ENCODE data around the gene GLIS2. TPM values are rescaled to one million over a fixed set of nuclear protein-coding genes. Genes with fewer than 3 reads are reported as not detected.

Gene GLIS2
- total RNA-seq, 1 experiment from 2014 or later: 0.71 TPM

DNA sequence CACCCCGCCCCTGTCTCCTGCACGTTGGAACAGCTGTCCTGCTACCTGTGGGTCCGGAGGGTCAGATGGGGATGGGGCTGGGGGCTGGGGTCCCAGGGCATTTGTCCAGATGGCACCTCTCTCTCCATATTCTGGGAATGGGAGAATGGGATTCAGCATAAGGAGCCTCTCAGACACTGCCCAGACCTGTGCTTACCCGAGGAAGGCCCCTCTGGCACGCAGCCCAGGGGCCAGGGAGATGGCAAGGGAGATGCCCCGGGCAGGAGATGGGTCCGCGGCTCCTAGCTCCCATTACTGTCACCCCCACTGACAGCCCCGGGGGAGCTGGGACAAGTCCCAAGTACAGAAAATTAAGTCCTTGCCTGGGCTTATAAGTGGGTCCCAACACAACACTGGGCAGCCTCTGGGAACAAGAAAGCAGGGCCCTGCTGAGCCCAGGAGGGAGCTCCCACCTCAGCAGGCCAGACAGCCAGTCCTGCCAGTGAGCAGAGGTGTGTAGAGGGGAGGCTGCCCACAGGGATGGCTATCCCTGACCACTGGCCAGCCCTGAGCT, 57.6 kb downstream of the GLIS2 start:
- Histone ChIP-seq H3K36me3 (peaks cover 34% of the 10 kb centered on the region), H3K27me3 (replicated peaks) (no peaks in the 10 kb centered on the region), H3K4me1 (replicated peaks) (peaks cover 90% of the 10 kb centered on the region), H3K9me3 (replicated peaks) (no peaks in the 10 kb centered on the region), H3K27ac (peak overlapping the region; percentile 66), H3K4me3 (peak overlapping the region; percentile 57)
- no peak for DNase-seq (ENCODE audit: low read depth in 1 of 2, low spot score in 2 of 2)

DNA sequence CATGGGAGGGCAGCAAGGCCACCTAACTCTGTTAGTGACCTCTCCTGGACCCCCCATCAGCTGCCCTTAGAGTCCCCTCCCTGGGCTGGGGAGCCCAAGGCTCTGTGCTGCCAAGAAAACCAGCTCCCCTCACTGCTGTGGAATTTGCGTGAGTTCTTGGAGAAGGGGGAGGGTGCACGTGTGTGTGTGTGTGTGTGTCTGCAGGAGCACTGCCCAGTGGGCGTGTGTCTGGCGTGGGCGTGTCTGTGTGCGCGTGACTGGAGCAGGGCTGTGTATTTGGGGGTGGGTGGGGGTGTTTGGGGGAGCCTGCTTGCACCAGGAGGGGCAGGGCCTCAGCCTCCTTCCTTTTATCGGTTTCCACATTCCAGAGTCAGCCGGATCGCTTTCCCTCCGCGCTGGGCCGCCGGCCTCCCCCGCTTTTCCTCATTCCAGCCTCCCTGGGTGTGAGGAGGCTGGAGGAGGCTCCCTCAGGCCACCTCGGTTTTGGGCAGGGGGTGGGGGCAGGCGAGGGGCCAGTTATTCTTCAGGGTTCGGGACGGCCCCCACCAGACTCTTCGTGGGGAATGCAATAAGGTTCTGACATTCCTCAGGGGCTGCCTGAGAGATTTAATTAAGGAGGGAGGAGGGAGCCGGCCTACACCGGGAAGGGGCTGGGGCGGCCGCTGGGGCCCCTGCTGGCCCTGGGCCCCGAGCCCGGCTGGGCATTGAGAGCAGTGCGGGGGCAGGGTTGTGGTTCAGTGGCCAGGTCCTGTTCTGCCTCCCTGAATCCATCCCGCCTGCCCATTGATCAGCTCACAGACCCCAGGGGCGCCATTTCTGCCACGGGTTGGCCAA, 58.3 kb downstream of the GLIS2 start:
- Histone ChIP-seq H3K27ac (peak overlapping the region; percentile 66), H3K36me3 (peaks cover 41% of the 10 kb centered on the region), H3K9me3 (replicated peaks) (no peaks in the 10 kb centered on the region), H3K4me3 (peak overlapping the region; percentile 57), H3K4me1 (replicated peaks) (peaks cover 90% of the 10 kb centered on the region), H3K27me3 (replicated peaks) (no peaks in the 10 kb centered on the region)
- DNase-seq (ENCODE audit: low read depth in 1 of 2, low spot score in 2 of 2): peak; percentile 87 to 92

DNA sequence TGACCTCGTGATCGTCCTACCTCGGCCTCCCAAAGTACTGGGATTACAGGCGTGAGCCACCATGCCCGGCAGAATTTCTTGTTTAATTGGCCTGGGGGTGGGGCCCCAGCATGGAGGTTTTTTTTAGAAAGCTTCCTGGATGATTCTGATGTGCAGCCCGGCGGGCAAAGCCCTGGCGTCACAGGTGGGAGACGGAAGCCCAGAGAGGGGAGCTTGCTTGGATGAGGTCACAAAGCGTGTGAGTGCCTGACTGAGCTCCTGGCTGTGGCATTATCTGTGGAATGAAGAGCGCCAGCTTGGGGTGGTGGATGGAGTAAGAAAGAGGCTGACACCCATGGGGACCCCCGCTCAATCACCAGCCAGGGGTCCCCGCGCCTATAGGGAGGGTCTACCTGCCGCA, 59.9 kb downstream of the GLIS2 start:
- no peaks in the 10 kb centered on the region for H3K9me3 ChIP-seq (replicated peaks)
- H3K4me1 ChIP-seq (replicated peaks): peaks cover 78% of the 10 kb centered on the region
- no peak for DNase-seq (ENCODE audit: low read depth in 1 of 2, low spot score in 2 of 2)
- no peaks in the 10 kb centered on the region for H3K27me3 ChIP-seq (replicated peaks)
- H3K4me3 ChIP-seq: no peak overlapping the region
- peaks cover 52% of the 10 kb centered on the region for H3K36me3 ChIP-seq
- H3K27ac ChIP-seq: peak overlapping the region; percentile 80

DNA sequence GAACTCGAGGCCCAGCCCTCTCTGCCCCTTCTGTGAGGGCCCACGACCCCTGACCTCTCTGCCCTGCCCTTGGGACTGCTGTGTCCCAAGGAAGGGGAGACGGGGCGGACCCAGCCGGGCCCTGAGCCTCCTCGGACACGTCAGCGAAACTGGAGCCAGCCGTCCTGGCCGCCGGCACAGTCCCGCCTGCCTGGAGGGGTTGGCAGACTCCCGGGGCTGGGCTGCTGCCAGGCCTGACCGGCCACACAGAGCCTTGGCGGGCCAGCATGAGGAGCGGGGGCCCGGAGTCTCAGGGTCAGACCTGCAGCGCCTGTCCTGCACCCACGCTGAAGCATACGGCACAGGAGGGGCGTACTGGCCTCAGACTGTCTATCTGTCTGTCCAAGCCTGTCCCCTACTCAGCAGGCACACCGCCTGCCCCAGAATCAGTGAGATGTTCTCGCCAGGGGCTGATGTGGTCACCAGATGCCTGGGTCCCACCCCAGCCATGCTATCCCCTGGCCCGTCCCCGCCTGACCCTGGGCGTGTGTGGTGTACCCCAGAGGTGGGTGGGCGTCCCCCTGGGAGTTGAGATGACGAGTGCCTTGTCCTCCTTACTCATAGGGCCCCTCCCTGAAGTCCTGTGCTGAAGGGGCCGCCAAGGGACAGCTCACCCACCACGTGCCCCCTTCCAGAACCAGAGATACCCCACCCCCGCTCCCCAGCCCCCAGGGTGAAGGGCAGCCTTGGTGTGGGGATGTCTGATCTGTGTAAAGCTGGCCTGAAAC, 60.4 kb downstream of the GLIS2 start:
- H3K27me3 ChIP-seq (replicated peaks): no peaks in the 10 kb centered on the region
- peaks cover 58% of the 10 kb centered on the region for H3K36me3 ChIP-seq
- H3K4me1 ChIP-seq (replicated peaks): peaks cover 72% of the 10 kb centered on the region
- peak; percentile 81 to 93 for DNase-seq (ENCODE audit: low read depth in 1 of 2, low spot score in 2 of 2)
- H3K27ac ChIP-seq: peak overlapping the region; percentile 80
- no peaks in the 10 kb centered on the region for H3K9me3 ChIP-seq (replicated peaks)
- no peak overlapping the region for H3K4me3 ChIP-seq

DNA sequence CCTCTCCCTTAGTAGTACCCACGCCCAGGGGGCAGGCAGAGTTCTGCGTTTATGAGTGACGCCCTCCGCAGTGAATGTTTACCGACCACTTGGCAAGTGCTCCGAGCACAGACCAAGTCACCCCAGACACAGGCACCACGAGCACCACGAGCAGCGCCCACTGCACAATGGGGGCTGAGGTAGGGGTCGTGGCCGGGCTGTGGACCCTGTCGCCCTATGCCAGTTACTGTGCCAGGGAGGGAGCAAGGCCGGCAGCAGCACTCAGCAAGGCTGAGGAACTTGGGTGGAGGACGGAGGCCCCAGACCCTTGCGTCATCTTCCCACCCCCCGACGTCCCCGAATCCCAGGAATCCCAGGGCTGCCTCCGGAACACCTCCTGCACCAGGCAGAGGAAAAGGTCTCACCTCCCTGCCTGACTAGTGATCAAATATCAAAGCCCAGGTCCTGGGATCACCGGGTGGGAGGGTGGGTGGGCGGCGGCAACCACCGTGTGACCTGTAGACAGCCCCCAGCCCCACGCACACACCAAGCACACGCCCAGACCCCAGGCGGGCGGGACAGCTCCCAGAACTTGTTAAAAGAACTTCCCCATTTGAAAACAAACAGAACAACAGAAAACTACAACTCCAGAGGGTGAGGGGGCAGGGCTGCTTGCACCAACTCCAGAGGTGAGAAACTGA, 61.2 kb downstream of the GLIS2 start:
- no peak for DNase-seq (ENCODE audit: low read depth in 1 of 2, low spot score in 2 of 2)
- H3K4me3 ChIP-seq: no peak overlapping the region
- peaks cover 65% of the 10 kb centered on the region for H3K36me3 ChIP-seq
- peak overlapping the region; percentile 80; the same call in 1 of the 2 replicates for H3K27ac ChIP-seq
- peaks cover 69% of the 10 kb centered on the region for H3K4me1 ChIP-seq (replicated peaks)
- H3K27me3 ChIP-seq (replicated peaks): no peaks in the 10 kb centered on the region
- H3K9me3 ChIP-seq (replicated peaks): no peaks in the 10 kb centered on the region

DNA sequence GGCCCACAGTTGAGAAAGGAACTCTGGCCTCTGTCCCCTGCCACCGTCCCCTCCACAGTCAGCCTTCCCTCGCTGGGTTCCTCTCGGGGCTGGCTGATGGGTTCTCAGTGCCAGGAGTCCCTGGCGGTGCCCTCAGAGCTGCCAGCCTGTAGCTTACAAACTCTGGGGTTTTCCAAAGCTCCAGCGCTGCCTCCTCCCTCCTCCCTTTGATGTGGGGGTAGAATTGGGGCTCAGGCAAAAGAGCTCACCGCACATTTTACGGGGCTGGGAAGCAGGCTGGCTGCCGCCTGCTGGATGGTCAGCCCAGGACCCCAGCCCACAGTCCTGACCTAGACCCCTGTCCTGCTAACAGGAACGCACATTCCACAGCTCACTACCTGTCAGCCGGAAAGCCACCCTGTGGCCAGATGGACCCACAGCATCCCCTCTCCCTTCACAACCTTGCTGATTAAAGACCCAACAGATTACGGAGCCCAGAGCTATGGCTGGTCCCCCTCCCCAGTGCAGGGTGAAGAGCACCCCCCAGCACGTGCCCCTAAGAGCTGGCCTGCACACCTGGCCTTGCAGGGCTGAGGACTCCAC, 61.8 kb downstream of the GLIS2 start:
- Histone ChIP-seq H3K9me3 (replicated peaks) (no peaks in the 10 kb centered on the region), H3K4me1 (replicated peaks) (peaks cover 63% of the 10 kb centered on the region), H3K36me3 (peaks cover 71% of the 10 kb centered on the region), H3K27ac (no peak overlapping the region), H3K27me3 (replicated peaks) (no peaks in the 10 kb centered on the region), H3K4me3 (no peak overlapping the region)
- DNase-seq (ENCODE audit: low read depth in 1 of 2, low spot score in 2 of 2): no peak

DNA sequence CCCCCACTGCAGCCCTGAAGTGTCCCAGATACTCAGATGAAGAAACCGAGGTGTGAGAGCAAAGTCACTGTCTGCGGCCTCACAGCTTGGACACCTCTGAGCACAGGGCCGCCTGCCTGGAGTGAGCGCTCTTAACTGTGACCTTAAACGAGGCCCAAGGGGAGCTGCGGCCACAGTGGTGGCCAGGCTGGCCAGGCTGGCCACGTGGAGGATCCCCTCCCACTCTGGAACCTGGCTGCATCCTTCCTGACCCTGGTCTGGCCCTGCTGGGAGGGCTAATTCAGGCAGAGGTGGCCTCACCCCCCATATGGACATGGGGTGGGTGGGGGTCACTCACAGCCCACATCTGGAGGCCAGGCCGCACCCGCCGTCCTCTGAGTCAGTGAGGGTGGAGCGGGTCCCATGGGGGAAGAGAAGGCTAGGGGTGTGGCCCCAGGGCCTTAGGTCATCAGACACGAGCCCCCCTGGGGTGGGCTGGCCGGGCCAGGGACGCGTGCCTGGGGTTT, 62.3 kb downstream of the GLIS2 start:
- no peak for DNase-seq (ENCODE audit: low read depth in 1 of 2, low spot score in 2 of 2)
- H3K4me3 ChIP-seq: no peak overlapping the region

DNA sequence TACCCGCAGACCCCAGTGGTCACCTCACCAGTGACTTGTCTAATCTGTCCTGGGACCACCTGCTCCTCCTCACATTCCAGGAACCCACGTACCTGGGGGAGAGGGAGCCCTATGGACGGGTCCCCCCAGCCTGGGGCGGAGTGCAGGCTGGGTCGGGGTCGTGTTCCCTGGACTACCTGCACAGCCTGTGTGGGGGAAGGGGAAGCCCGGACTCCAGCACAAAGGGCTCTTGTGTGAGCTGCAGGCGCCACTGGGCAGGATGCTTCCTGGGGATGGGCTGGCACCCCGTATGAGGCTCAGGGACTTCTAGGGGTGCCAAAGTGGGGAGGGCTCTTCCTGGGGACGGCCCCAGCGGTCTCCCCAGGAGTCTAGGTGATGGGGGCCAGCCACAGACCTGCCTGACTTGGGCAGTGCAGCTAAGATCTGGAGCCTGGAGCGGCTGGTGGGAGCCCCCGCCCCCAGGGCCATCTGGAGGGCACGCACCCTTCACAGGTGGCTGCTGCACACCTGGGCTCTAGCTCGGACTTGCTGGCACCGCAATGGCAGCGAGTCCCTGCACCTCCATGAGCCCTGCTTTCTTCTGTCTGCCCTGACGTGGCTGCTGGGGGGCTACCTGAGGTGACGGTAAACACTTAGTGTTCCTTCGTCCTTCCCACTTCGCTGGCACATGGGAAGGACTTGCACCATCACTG, 63.3 kb downstream of the GLIS2 start:
- peaks cover 52% of the 10 kb centered on the region for H3K4me1 ChIP-seq (replicated peaks)
- H3K9me3 ChIP-seq (replicated peaks): no peaks in the 10 kb centered on the region
- peaks cover 84% of the 10 kb centered on the region for H3K36me3 ChIP-seq
- H3K4me3 ChIP-seq: no peak overlapping the region
- no peak overlapping the region for H3K27ac ChIP-seq
- DNase-seq (ENCODE audit: low read depth in 1 of 2, low spot score in 2 of 2): no peak
- H3K27me3 ChIP-seq (replicated peaks): no peaks in the 10 kb centered on the region

More for the DNA sequence above, 62.3 kb downstream of the GLIS2 start:
- Histone ChIP-seq H3K36me3 (peaks cover 76% of the 10 kb centered on the region), H3K27me3 (replicated peaks) (no peaks in the 10 kb centered on the region), H3K9me3 (replicated peaks) (no peaks in the 10 kb centered on the region), H3K27ac (no peak overlapping the region), H3K4me1 (replicated peaks) (peaks cover 57% of the 10 kb centered on the region)

DNA sequence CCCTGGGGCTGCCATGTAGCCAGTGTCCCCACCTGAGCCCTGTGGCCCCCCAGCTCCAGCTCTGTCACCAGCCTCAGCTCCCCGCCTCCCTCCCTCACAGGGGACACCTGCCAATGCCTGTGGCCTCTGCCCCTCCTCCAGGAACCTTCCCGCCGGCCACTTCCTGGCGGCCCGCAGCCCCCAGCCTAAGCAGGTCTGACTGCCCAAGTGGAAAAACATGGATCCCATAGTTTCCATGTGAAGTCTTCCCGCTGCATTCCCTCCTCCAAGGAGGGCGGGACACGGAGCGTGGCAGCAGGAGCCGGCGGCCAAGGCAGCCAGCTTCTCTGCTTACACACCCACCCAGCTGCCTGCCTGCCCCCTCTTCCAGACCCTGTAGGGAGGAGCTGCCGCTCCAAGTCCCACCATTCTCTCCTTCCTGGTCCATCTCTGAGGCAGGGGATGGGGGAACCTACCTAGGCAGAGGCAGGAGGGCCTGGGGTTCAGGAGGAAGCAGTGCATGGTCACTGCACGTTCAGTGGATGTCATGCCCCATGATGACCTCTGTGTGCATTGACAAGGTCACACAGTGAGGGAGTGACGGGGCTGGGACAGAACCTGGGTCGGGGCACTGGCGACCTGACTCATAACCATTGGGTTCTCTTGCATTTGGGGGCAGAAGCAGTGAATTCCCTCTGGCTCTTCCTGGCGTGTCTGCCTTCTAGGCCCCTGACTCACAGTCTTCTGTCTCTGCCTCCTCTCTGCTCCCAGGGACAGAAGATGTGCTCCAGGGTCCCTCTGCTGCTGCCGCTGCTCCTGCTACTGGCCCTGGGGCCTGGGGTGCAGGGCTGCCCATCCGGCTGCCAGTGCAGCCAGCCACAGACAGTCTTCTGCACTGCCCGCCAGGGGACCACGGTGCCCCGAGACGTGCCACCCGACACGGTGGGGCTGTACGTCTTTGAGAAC, 64.5 kb downstream of the GLIS2 start:
- H3K27ac ChIP-seq: no peak overlapping the region
- peaks cover 86% of the 10 kb centered on the region for H3K36me3 ChIP-seq
- H3K9me3 ChIP-seq (replicated peaks): no peaks in the 10 kb centered on the region
- H3K27me3 ChIP-seq (replicated peaks): no peaks in the 10 kb centered on the region
- no peak for DNase-seq (ENCODE audit: low read depth in 1 of 2, low spot score in 2 of 2)
- no peak overlapping the region for H3K4me3 ChIP-seq
- peaks cover 49% of the 10 kb centered on the region for H3K4me1 ChIP-seq (replicated peaks)

DNA sequence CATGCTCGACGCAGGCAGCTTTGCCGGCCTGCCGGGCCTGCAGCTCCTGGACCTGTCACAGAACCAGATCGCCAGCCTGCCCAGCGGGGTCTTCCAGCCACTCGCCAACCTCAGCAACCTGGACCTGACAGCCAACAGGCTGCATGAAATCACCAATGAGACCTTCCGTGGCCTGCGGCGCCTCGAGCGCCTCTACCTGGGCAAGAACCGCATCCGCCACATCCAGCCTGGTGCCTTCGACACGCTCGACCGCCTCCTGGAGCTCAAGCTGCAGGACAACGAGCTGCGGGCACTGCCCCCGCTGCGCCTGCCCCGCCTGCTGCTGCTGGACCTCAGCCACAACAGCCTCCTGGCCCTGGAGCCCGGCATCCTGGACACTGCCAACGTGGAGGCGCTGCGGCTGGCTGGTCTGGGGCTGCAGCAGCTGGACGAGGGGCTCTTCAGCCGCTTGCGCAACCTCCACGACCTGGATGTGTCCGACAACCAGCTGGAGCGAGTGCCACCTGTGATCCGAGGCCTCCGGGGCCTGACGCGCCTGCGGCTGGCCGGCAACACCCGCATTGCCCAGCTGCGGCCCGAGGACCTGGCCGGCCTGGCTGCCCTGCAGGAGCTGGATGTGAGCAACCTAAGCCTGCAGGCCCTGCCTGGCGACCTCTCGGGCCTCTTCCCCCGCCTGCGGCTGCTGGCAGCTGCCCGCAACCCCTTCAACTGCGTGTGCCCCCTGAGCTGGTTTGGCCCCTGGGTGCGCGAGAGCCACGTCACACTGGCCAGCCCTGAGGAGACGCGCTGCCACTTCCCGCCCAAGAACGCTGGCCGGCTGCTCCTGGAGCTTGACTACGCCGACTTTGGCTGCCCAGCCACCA, 65.4 kb downstream of the GLIS2 start:
- H3K27me3 ChIP-seq (replicated peaks): no peaks in the 10 kb centered on the region
- H3K27ac ChIP-seq: no peak overlapping the region
- no peaks in the 10 kb centered on the region for H3K9me3 ChIP-seq (replicated peaks)
- no peak overlapping the region for H3K4me3 ChIP-seq
- H3K36me3 ChIP-seq: peaks cover 86% of the 10 kb centered on the region
- peaks cover 49% of the 10 kb centered on the region for H3K4me1 ChIP-seq (replicated peaks)
- DNase-seq (ENCODE audit: low read depth in 1 of 2, low spot score in 2 of 2): no peak
